Activated CD4-positive, alpha-beta T cell treated with anti-CD3 and anti-CD28 coated beads, Interleukin-2, amount 50 U/mL, for 24 hours (primary cell): ENCODE measurements around the gene IRAK1.
A peak's percentile ranks its signal among the peaks of the same experiment; 100 is the strongest.

Experiments used
- DNase-seq, 2 donors: peaks; one replicate each; pipeline ENCODE4 v3.0.0-alpha.2; 2020; ENCODE audit warnings: low read depth in 1 of 2, low spot score in 1 of 2

IRAK1 gene

GRCh38 chrX:154019633-154020528, at the start of gene IRAK1:
IRAK1 (minus strand) TSS chrX:154019902; CDS start chrX:154019812, 90 bp downstream.
- peak in 1 of 2 donors; percentile 32 for DNase-seq

DNA sequence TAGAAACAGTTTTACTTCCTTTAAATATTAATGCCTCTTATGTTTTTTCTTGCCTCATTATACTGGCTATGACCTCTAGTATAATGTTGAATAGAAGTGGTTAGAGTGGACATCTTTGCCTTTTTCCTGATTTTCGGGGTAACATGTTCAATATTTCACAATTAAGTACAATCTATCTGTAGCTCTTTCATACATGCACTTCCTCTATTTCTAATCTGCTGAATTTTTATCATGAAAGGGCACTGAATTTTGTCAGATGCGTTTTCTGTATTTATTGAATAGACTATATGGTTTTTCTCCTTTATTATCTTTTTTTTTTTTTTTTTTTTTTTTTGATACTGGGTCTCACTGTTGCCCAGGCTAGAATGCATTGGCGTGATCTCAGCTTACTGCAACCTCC, 48.9 kb upstream of the IRAK1 start:
- no peak for DNase-seq

DNA sequence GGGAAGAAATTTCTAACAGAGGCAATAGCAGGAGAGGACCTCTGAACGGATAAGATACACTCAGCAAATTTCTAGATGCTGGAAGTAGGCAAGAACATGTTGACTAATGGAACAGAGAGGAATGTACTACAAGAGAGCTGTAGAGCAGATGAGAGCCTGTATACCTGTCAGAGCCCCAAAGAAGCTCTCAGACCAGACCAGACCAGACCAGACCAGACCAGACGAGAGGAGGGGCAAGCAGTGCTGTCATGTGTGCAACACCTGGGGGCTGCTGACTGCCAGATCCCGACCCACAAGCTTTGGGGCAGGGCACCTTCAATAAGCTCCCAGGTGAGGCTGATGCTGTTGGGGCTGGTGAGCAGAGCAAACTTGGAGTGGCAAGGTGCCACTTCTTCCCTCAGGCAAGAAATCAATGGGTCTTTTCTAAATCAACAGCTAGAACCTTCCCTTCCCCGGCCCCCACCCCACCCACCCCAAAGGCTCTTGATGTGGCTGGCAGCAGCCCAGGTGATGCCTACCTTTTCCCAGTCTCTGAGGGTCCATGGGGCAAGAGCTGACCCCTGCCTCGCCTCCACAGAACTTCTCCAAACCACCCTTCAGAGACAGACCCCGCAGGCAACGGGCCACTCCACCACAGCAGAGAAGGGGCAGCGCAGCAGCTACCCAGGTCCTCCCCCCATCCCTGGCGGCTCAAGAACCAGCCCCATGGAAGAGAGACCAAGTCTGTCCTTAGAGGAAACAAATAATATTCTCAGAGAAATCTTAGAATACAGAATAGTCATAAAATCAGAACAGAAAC, 45.1 kb upstream of the IRAK1 start:
- DNase-seq: no peak

- no peak for DNase-seq
These were observed 43.5 kb upstream of the IRAK1 start for GRCh38 chrX:154063234-154063633.

GRCh38 chrX:154061801-154062200, 42.1 kb upstream of the IRAK1 start:
- DNase-seq: no peak

DNA sequence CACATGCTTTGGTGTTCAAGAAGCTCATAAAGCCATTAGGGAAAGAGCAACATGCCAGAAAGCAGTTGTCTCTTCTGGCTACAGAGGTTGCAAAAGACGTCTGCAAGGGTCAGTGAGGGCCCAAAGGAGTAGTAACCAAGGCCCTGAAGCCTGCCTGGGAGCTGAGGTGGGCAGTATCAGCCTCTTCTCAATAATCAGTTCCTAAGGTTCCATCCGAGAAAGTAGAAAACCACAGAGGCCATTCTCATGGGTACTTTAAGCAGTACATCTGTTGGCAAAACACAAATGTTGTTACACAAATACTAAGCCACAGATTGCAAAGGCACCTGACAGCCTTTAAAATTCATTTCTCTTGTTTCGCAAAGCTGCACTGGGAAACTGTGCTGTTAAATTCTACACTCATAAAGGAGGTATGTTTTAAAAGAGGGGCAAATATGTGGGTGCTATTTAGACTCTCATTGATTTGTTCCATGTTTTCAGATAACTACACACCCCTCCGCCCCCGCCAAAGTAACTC, 40.1 kb upstream of the IRAK1 start:
- DNase-seq: no peak

DNA sequence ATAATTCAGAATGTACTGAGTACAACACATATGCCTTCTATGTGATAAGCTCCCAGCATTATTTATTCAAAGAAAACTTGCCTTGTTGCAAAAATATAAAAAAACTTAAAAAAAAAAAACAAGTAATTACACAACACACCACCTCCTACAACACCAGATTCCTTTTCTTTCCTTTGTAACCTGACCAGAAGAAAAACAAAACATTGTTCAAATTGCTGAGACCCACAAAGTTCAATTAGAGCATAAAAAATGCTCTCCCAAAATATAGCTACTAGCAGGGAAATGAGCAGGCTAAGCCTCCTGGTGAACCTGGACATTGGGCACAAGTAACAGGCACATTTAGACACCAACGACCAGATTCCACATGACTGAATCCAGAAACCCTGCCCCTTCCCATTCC, 39.5 kb upstream of the IRAK1 start:
- DNase-seq: no peak

DNA sequence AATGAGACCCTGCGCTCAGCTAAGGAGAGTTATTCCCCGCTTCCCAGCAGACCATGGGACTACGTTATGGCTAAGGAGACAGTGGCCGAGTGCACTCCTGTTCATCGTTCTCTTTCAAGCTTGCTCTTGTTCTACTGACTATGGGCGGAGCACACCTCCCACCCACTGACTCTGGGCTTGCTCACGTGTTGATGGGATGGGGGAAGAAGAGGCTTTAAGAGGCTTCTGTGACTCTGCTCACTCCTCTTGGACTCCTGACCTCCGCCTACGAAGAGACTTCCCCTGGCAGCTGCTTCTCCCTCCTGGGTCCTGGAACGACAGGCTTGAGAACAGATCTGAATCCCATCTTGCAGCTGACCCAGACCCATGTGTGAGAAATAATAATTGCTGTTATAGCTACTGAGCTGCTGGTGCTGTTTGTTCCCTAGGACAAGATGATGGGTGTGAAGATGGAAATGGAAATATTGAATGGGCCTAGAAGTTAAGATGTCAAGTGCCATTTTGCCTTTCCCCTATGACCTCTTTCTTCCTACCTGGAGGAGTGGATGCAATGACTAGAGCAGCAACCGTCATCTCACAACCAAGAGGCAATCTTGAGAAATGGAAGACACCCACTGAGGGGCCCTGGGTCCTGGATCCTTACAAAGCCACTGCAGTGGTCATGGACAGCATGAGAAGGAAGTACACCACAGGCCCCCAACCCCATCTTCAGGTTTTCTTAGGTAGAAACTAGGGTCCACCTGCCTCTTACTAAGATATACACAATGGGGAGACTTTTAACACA, 38.7 kb upstream of the IRAK1 start:
- no peak for DNase-seq

GRCh38 chrX:154057791-154058190, 38.1 kb upstream of the IRAK1 start:
- no peak for DNase-seq

- no peak for DNase-seq
These were observed 37.1 kb upstream of the IRAK1 start for GRCh38 chrX:154056770-154057241.

DNA sequence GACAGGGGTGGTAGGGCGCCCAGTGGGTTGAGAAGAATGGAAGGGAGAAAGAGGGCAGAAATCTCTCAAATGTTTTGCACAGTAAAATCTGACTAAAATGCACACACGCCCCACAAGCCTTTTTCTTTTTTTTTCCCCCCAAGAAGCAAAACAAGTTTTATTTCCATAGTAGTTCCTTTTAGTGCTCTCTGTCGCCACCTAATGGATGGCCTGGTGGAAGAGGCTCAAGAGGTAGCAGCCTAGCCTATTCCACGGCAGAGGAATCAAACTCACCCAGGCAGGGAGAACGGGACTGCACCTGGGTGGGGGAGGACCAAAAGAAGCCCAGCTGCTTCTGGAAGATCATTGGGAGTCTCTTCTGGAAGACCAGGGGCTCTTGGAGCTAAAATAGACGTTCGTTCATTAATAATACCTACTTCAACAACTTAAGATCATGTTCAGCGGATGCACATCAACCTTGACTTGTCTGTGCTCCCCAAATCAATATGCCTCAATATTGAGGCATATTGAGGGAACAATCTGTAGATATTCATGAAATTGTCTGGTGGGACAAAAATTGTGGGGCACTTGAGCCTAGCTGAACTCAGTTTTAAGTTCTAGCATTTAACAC, 31.6 kb upstream of the IRAK1 start:
- DNase-seq: peak; percentile 31 to 62

GRCh38 chrX:154050113-154050495, 30.4 kb upstream of the IRAK1 start:
- DNase-seq: no peak

GRCh38 chrX:154049209-154050112, 29.8 kb upstream of the IRAK1 start:
- no peak for DNase-seq

GRCh38 chrX:154048398-154048797, 28.7 kb upstream of the IRAK1 start:
- DNase-seq: no peak

DNA sequence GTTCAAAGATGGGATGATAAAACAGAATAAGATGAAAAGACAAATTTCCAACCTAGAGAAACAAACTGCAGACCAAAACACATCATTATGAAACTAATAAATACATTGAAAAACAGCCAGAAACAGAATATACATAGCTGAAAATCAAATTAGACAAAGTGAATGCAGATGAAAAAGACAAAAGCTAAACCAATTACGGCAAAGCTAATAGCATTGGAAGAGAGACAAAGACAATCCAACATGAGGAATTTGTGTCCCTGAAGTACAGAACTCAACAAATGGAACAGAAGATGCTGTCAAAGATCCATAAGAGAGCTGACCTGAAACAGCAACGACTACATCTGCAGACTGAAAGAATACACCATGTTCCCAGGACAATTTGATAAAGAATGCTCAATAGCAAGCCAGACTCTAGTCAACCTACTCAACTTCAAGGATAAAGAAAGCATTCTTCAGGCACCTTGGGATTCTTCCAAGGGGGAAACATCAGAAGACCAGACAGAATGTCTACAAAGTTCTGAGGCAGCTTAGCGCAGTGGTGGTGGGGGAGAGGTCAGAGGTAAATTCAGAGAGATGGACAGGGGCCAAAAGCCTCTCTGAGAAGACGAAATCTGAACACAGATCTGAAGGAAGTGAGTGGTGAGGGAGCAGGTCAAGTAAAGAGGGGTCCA, 27.4 kb upstream of the IRAK1 start:
- no peak for DNase-seq

- no peak for DNase-seq
These were observed 26.5 kb upstream of the IRAK1 start for GRCh38 chrX:154046031-154046781.

GRCh38 chrX:154044091-154044490, 24.4 kb upstream of the IRAK1 start:
- no peak for DNase-seq

GRCh38 chrX:154043003-154043763, 23.5 kb upstream of the IRAK1 start:
- DNase-seq: no peak
